GM10847 (cell line): ENCODE data around the gene ZNF282.

Experiments
- POLR2A ChIP-seq: IDR thresholded peaks from 2 replicates; pipeline ENCODE4 v1.6.1; 2011; ENCODE audit not compliant: insufficient read length; ENCODE audit errors: extremely low read depth

ZNF282 gene

DNA sequence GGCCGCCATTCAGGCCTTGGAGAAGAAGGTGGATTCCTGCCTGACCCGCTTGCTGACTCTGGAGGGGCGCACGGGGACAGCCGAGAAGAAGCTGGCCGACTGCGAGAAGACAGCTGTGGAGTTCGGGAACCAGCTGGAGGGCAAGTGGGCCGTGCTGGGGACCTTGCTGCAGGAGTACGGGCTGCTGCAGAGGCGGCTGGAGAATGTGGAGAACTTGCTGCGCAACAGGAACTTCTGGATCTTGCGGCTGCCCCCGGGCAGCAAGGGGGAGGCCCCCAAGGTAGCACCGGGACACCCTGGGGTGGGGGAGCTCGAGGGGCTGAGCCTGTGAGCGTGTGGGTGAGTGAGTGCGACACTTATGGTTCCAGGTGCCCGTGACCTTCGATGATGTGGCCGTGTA, 71.1 kb downstream of the ZNF282 start:
- TF ChIP-seq POLR2A, result no peak

DNA sequence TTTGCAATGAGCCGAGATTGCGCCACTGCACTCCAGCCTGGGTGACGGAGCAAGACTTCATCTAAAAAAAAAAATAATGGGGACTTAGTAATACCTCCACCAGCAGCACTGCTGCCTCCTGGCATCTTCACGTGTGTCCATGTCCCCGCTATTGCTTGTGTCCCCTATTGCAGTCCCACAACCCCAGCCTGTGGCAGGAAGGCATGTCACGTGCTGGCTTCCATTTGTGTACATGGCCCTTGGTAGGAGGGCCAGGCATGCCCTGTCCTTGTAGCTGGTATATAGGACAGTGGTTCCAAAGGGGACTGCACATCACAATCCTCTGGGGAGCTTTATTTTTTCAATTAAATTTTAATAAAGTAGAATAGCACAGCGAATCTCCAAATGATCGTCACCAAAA, 72.4 kb downstream of the ZNF282 start:
- no peak for TF ChIP-seq POLR2A
